ENCODE data around the gene LCTL. TPM values are rescaled to one million over a fixed set of nuclear protein-coding genes. Genes with fewer than 3 reads are reported as not detected.

The LCTL gene
- total RNA-seq, 5 donors from 2014 or later (not counting 1 experiment from before 2014, with no cell fraction given) = not detected

- Mint-ChIP-seq H3K27me3 (no peaks in the 10 kb centered on the region), H3K9me3 (no peaks in the 10 kb centered on the region), H3K27ac (no peak overlapping the region), H3K4me1 (peaks cover 8 to 13% (median 11%) of the 10 kb centered on the region in 3 donors), H3K36me3 (no peaks in the 10 kb centered on the region), H3K4me3 (no peak overlapping the region)
- H3K27me3 ChIP-seq (replicated peaks in 1 of 2; ENCODE audit: control insufficient read depth in 2 of 2, extremely low read depth in 1 of 2, insufficient read depth in 2 of 2, low read length in 1 of 2) = peaks cover 0 to 14% of the 10 kb centered on the region in 2 experiments
- no peaks in the 10 kb centered on the region for H3K9me3 ChIP-seq
- DNase-seq (no peak), ATAC-seq (replicated peaks in 1 of 4) (no peak)
- POLR2A ChIA-PET = interaction anchor here in 1 of 2 donors (0.7 kb wide), 1 partner anchor 56 kb away, joined by 3 read pairs; no protein-coding TSS in a partner anchor
- no peak overlapping the region for H3K4me3 ChIP-seq (ENCODE audit: control insufficient read depth in 1 of 2, extremely low read depth in 1 of 2, low read length in 1 of 2)
- H3K4me1 ChIP-seq (ENCODE audit: control insufficient read depth in 1 of 2, extremely low read depth in 1 of 2, insufficient read depth in 2 of 2, low read length in 2 of 2) = peaks cover 2 to 10% of the 10 kb centered on the region in 2 experiments
- CTCF ChIA-PET = no interaction called here
- H3K27ac ChIP-seq (ENCODE audit: low read length) = no peak overlapping the region
- H3K36me3 ChIP-seq (ENCODE audit: control insufficient read depth in 2 of 2, extremely low read depth in 1 of 2, insufficient read depth in 1 of 2, low read length in 1 of 2) = no peaks in the 10 kb centered on the region
- 80% methylated on average over 5 of the region's 5 CpGs for WGBS (ENCODE audit: insufficient coverage)
Observed at GRCh38 chr15:66609876-66610275, 44.1 kb upstream of the LCTL start.

- no peak for ATAC-seq (replicated peaks in 1 of 4)
- no peak for DNase-seq
- Mint-ChIP-seq H3K27ac (no peak overlapping the region), H3K9me3 (no peaks in the 10 kb centered on the region), H3K4me1 (peaks cover 5 to 9% (median 8%) of the 10 kb centered on the region in 3 donors), H3K36me3 (no peaks in the 10 kb centered on the region), H3K27me3 (peaks cover 0 to 3% of the 10 kb centered on the region in 2 donors), H3K4me3 (no peak overlapping the region)
- no peak overlapping the region for H3K4me3 ChIP-seq (ENCODE audit: control insufficient read depth in 1 of 2, extremely low read depth in 1 of 2, low read length in 1 of 2)
- H3K4me1 ChIP-seq (ENCODE audit: control insufficient read depth in 1 of 2, extremely low read depth in 1 of 2, insufficient read depth in 2 of 2, low read length in 2 of 2) = peaks cover 2 to 7% of the 10 kb centered on the region in 2 experiments
- no peaks in the 10 kb centered on the region for H3K9me3 ChIP-seq
- no peaks in the 10 kb centered on the region for H3K36me3 ChIP-seq (ENCODE audit: control insufficient read depth in 2 of 2, extremely low read depth in 1 of 2, insufficient read depth in 1 of 2, low read length in 1 of 2)
- CTCF ChIA-PET = interaction anchor here in 1 of 2 donors (0.7 kb wide), 1 partner anchor 114 kb away, joined by 3 read pairs; no protein-coding TSS in a partner anchor
- H3K27me3 ChIP-seq (replicated peaks in 1 of 2; ENCODE audit: control insufficient read depth in 2 of 2, extremely low read depth in 1 of 2, insufficient read depth in 2 of 2, low read length in 1 of 2) = peaks cover 0 to 19% of the 10 kb centered on the region in 2 experiments
- WGBS (ENCODE audit: insufficient coverage) = no CpG with 5 or more reads among the region's 2 CpGs
- POLR2A ChIA-PET = no interaction called here
- no peak overlapping the region for H3K27ac ChIP-seq (ENCODE audit: low read length)
Observed at GRCh38 chr15:66608881-66609280, 43.1 kb upstream of the LCTL start.

- DNase-seq (no peak), ATAC-seq (replicated peaks in 1 of 4) (no peak)
- Histone ChIP-seq H3K9me3 (no peaks in the 10 kb centered on the region), H3K36me3 (ENCODE audit: control insufficient read depth in 2 of 2, extremely low read depth in 1 of 2, insufficient read depth in 1 of 2, low read length in 1 of 2) (no peaks in the 10 kb centered on the region), H3K27ac (ENCODE audit: low read length) (no peak overlapping the region), H3K4me3 (ENCODE audit: control insufficient read depth in 1 of 2, extremely low read depth in 1 of 2, low read length in 1 of 2) (no peak overlapping the region), H3K4me1 (ENCODE audit: control insufficient read depth in 1 of 2, extremely low read depth in 1 of 2, insufficient read depth in 2 of 2, low read length in 2 of 2) (no peaks in the 10 kb centered on the region), H3K27me3 (replicated peaks in 1 of 2; ENCODE audit: control insufficient read depth in 2 of 2, extremely low read depth in 1 of 2, insufficient read depth in 2 of 2, low read length in 1 of 2) (peaks cover 0 to 20% of the 10 kb centered on the region in 2 experiments)
- WGBS (ENCODE audit: insufficient coverage) = 74% methylated on average over 3 of the region's 3 CpGs
- Mint-ChIP-seq H3K4me1 (peaks cover 0 to 3% (median 2%) of the 10 kb centered on the region in 3 donors), H3K9me3 (no peaks in the 10 kb centered on the region), H3K27ac (no peak overlapping the region), H3K27me3 (peaks cover 0 to 3% of the 10 kb centered on the region in 2 donors), H3K36me3 (no peaks in the 10 kb centered on the region), H3K4me3 (no peak overlapping the region)
- ChIA-PET CTCF (interaction anchor here (0.6 to 1.3 kb wide), 2 partner anchors 11 to 16 kb away, joined by 5 to 6 read pairs; no protein-coding TSS in a partner anchor), POLR2A (no interaction called here)
Observed at GRCh38 chr15:66608159-66608558, 42.4 kb upstream of the LCTL start.

GRCh38 chr15:66603301-66604179 lies 37.7 kb upstream of the LCTL start:
- ATAC-seq (replicated peaks in 1 of 4) (peak; percentile 59 to 70 (median 66)), DNase-seq (peak; percentile 12 to 77 (median 49))
- Histone ChIP-seq H3K27me3 (replicated peaks in 1 of 2; ENCODE audit: control insufficient read depth in 2 of 2, extremely low read depth in 1 of 2, insufficient read depth in 2 of 2, low read length in 1 of 2) (peaks cover 0 to 40% of the 10 kb centered on the region in 2 experiments), H3K27ac (ENCODE audit: low read length) (no peak overlapping the region), H3K4me3 (ENCODE audit: control insufficient read depth in 1 of 2, extremely low read depth in 1 of 2, low read length in 1 of 2) (no peak overlapping the region), H3K36me3 (ENCODE audit: control insufficient read depth in 2 of 2, extremely low read depth in 1 of 2, insufficient read depth in 1 of 2, low read length in 1 of 2) (no peaks in the 10 kb centered on the region), H3K4me1 (ENCODE audit: control insufficient read depth in 1 of 2, extremely low read depth in 1 of 2, insufficient read depth in 2 of 2, low read length in 2 of 2) (peaks cover 0 to under 1% of the 10 kb centered on the region in 2 experiments), H3K9me3 (no peaks in the 10 kb centered on the region)
- POLR2A ChIA-PET = no interaction called here
- Mint-ChIP-seq H3K27ac (no peak overlapping the region), H3K9me3 (no peaks in the 10 kb centered on the region), H3K4me3 (no peak overlapping the region), H3K36me3 (no peaks in the 10 kb centered on the region), H3K4me1 (peaks cover under 1 to 2% (median 1%) of the 10 kb centered on the region in 3 donors), H3K27me3 (peaks cover 0 to 10% of the 10 kb centered on the region in 2 donors)
- 39% methylated on average over 7 of the region's 14 CpGs for WGBS (ENCODE audit: insufficient coverage)
- CTCF ChIA-PET = interaction anchor here (0.6 to 0.9 kb wide), 3 partner anchors 112 to 1022 kb away, joined by 3 to 4 read pairs (median 3); no protein-coding TSS in a partner anchor

GRCh38 chr15:66601521-66601920 lies 35.7 kb upstream of the LCTL start:
- Histone ChIP-seq H3K4me1 (ENCODE audit: control insufficient read depth in 1 of 2, extremely low read depth in 1 of 2, insufficient read depth in 2 of 2, low read length in 2 of 2) (peaks cover 3 to 6% of the 10 kb centered on the region in 2 experiments), H3K27me3 (replicated peaks in 1 of 2; ENCODE audit: control insufficient read depth in 2 of 2, extremely low read depth in 1 of 2, insufficient read depth in 2 of 2, low read length in 1 of 2) (peaks cover 0 to 46% of the 10 kb centered on the region in 2 experiments), H3K4me3 (ENCODE audit: control insufficient read depth in 1 of 2, extremely low read depth in 1 of 2, low read length in 1 of 2) (no peak overlapping the region), H3K27ac (ENCODE audit: low read length) (no peak overlapping the region), H3K36me3 (ENCODE audit: control insufficient read depth in 2 of 2, extremely low read depth in 1 of 2, insufficient read depth in 1 of 2, low read length in 1 of 2) (no peaks in the 10 kb centered on the region), H3K9me3 (no peaks in the 10 kb centered on the region)
- H3K4me1 Mint-ChIP-seq = peaks cover 7 to 8% (median 7%) of the 10 kb centered on the region in 3 donors
- no peak overlapping the region for H3K4me3 Mint-ChIP-seq
- H3K27me3 Mint-ChIP-seq = peaks cover 0 to 10% of the 10 kb centered on the region in 2 donors
- ATAC-seq (replicated peaks in 1 of 4) (no peak), DNase-seq (no peak)
- H3K9me3 Mint-ChIP-seq = no peaks in the 10 kb centered on the region
- ChIA-PET POLR2A (no interaction called here), CTCF (interaction anchor here in 1 of 2 donors (0.7 kb wide), 2 partner anchors 243 to 264 kb away, joined by 3 to 4 read pairs; no protein-coding TSS in a partner anchor)
- 86% methylated on average over 2 of the region's 2 CpGs for WGBS (ENCODE audit: insufficient coverage)
- H3K27ac Mint-ChIP-seq = no peak overlapping the region
- H3K36me3 Mint-ChIP-seq = no peaks in the 10 kb centered on the region

- H3K27me3 ChIP-seq (replicated peaks in 1 of 2; ENCODE audit: control insufficient read depth in 2 of 2, extremely low read depth in 1 of 2, insufficient read depth in 2 of 2, low read length in 1 of 2) = peaks cover 0 to 46% of the 10 kb centered on the region in 2 experiments
- 22% methylated on average over 1 of the region's 4 CpGs for WGBS (ENCODE audit: insufficient coverage)
Observed at GRCh38 chr15:66600240-66600627, 34.4 kb upstream of the LCTL start.

More at GRCh38 chr15:66600240-66600627, 34.4 kb upstream of the LCTL start:
- H3K27ac ChIP-seq (ENCODE audit: low read length) = no peak overlapping the region
- H3K9me3 ChIP-seq = no peaks in the 10 kb centered on the region
- H3K4me3 Mint-ChIP-seq = no peak overlapping the region
- no peak for ATAC-seq (replicated peaks in 1 of 4)
- H3K27me3 Mint-ChIP-seq = peaks cover 0 to 10% of the 10 kb centered on the region in 2 donors
- no peak for DNase-seq
- peaks cover 3 to 6% of the 10 kb centered on the region in 2 experiments for H3K4me1 ChIP-seq (ENCODE audit: control insufficient read depth in 1 of 2, extremely low read depth in 1 of 2, insufficient read depth in 2 of 2, low read length in 2 of 2)
- H3K36me3 Mint-ChIP-seq = no peaks in the 10 kb centered on the region
- no peak overlapping the region for H3K27ac Mint-ChIP-seq
- H3K9me3 Mint-ChIP-seq = no peaks in the 10 kb centered on the region
- ChIA-PET CTCF (interaction anchor here in 1 of 2 donors (0.5 kb wide), 1 partner anchor 7 kb away, joined by 7 read pairs; no protein-coding TSS in a partner anchor), POLR2A (no interaction called here)
- no peak overlapping the region for H3K4me3 ChIP-seq (ENCODE audit: control insufficient read depth in 1 of 2, extremely low read depth in 1 of 2, low read length in 1 of 2)
- H3K36me3 ChIP-seq (ENCODE audit: control insufficient read depth in 2 of 2, extremely low read depth in 1 of 2, insufficient read depth in 1 of 2, low read length in 1 of 2) = no peaks in the 10 kb centered on the region
- H3K4me1 Mint-ChIP-seq = peaks cover 7 to 8% (median 7%) of the 10 kb centered on the region in 3 donors

Data from T-cell (primary cell).